Muscle of arm (tissue), 12 donors: ENCODE measurements around the gene MAB21L3. TPM values are rescaled to one million over a fixed set of nuclear protein-coding genes. Genes with fewer than 3 reads are reported as not detected.

ENCODE experiments used
- DNase-seq: peaks from one replicate; pipeline ENCODE4 v3.0.0-alpha.2; 2013
- polyA plus RNA-seq, 12 donors: library from polyadenylated mRNA; unstranded; fragments of 120-200 nt; gene quantifications; one replicate each; pipeline ENCODE4 v1.2.1, GENCODE V29; 2013; ENCODE audit not compliant: insufficient read length in 12 of 12

The MAB21L3 gene
- polyA plus RNA-seq, 12 donors, result 0.26 to 2.0 (median 0.91) TPM; not detected in 9

GRCh38 chr1:116164604-116165368 is 53.6 kb downstream of the MAB21L3 start:
- no peak for DNase-seq

- no peak for DNase-seq
These were observed 54.4 kb downstream of the MAB21L3 start for GRCh38 chr1:116165572-116165971.

GRCh38 chr1:116166011-116166571 is 54.9 kb downstream of the MAB21L3 start:
- no peak for DNase-seq

GRCh38 chr1:116166655-116167054 is 55.5 kb downstream of the MAB21L3 start:
- DNase-seq, result no peak

GRCh38 chr1:116167625-116168276 is 56.6 kb downstream of the MAB21L3 start:
- no peak for DNase-seq

- peak; percentile 69 for DNase-seq
These were observed 57.3 kb downstream of the MAB21L3 start for GRCh38 chr1:116168277-116169032.

GRCh38 chr1:116169898-116170297 is 58.7 kb downstream of the MAB21L3 start:
- DNase-seq, result no peak

GRCh38 chr1:116170721-116171589 is 59.8 kb downstream of the MAB21L3 start:
- no peak for DNase-seq

GRCh38 chr1:116172666-116173065 is 61.5 kb downstream of the MAB21L3 start:
- no peak for DNase-seq

- no peak for DNase-seq
These were observed 64.4 kb downstream of the MAB21L3 start for GRCh38 chr1:116175611-116176010.

GRCh38 chr1:116176306-116176789 is 65.1 kb downstream of the MAB21L3 start:
- no peak for DNase-seq

- DNase-seq, result no peak
These were observed 66.7 kb downstream of the MAB21L3 start for GRCh38 chr1:116177861-116178260.

GRCh38 chr1:116178837-116179236 is 67.6 kb downstream of the MAB21L3 start:
- DNase-seq, result no peak

- DNase-seq, result no peak
These were observed 68.2 kb downstream of the MAB21L3 start for GRCh38 chr1:116179419-116179818.

GRCh38 chr1:116179964-116180363 is 68.8 kb downstream of the MAB21L3 start:
- DNase-seq, result no peak

- no peak for DNase-seq
These were observed 71.0 kb downstream of the MAB21L3 start for GRCh38 chr1:116182019-116182714.
